NCI-H460 (cell line): ENCODE data around the gene SLC39A5. TPM values are rescaled to one million over a fixed set of nuclear protein-coding genes. Genes with fewer than 3 reads are reported as not detected.
"Not testable (repeated sequence)": the region's sequence is repeated elsewhere in the genome, so short reads cannot be mapped to it uniquely, and the experiment has no call there.

Source experiments
- DNase-seq: peaks from one replicate; pipeline ENCODE4 v3.0.0-alpha.2; 2016; ENCODE audit warnings: low read depth; ENCODE audit errors: extremely low read depth
- total RNA-seq: library from RNA; depleted of rRNA; stranded (reverse); fragments of >200 nt; shearing (Covaris generic); gene quantifications from 2 replicates; pipeline ENCODE4 v1.2.3, GENCODE V29; 2014; rRNA removed

The SLC39A5 gene
- total RNA-seq, 1 experiment from 2014 or later: not detected

DNA sequence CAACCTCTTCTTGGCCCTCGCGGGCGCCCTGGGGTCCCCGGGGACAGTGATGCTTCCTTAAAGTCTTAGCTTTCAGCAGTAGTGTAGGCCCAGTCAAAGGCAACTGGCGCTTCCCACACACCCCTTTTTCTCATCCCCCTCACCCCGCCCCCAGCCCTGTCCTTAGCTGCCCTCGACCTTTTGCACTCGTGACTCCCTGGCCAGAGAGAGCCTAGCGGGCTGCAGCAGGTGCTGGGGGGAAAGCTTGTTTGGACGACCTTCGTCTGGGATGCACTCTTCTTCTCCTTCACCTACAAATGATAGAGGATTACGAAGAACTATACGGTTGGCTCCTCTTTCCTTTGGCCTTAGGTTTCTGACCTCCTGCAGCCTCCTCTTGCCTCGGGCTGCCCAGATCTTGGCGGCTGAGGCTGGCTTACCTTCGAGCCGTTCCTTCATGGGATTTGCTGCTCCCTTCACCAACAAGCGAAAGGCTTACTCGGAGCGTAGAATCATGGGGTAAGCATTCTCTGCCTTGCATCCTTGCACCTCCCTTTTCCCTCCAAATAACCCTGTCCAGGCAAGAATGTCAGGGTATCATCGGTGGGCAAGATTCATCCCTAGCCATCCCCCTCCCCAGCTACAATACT is 37.7 kb downstream of the SLC39A5 start:
- DNase-seq: no peak

GRCh38 chr12:56271031-56271430 is 41.2 kb downstream of the SLC39A5 start:
- DNase-seq: no peak

- not testable (repeated sequence) for DNase-seq
These were observed 42.6 kb downstream of the SLC39A5 start for GRCh38 chr12:56272468-56272867.

- DNase-seq: no peak
These were observed 44.4 kb downstream of the SLC39A5 start for GRCh38 chr12:56274299-56274698.

GRCh38 chr12:56278905-56279304 is 49.1 kb downstream of the SLC39A5 start:
- DNase-seq: no peak

GRCh38 chr12:56280849-56281248 is 51.0 kb downstream of the SLC39A5 start:
- no peak for DNase-seq

GRCh38 chr12:56282030-56282429 is 52.2 kb downstream of the SLC39A5 start:
- no peak for DNase-seq

DNA sequence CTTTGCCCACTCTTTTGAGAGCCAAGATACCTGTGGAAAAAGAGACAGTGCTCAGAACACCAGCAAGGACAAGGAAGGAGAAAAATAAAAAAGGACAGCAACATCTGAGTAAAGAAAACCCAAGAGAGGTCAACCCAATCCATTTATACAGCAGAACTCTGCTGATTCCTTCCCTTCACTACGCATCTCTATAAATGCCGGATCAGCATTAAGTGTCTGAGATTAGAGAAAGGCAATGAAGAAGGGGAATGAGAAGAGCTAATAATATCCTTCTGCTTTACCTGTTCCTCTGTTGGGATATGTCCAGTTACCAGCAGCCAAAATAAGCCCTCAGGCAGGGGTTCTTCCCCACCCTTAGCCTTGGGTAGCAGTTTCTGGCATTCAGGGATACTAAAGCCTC is 52.7 kb downstream of the SLC39A5 start:
- no peak for DNase-seq

DNA sequence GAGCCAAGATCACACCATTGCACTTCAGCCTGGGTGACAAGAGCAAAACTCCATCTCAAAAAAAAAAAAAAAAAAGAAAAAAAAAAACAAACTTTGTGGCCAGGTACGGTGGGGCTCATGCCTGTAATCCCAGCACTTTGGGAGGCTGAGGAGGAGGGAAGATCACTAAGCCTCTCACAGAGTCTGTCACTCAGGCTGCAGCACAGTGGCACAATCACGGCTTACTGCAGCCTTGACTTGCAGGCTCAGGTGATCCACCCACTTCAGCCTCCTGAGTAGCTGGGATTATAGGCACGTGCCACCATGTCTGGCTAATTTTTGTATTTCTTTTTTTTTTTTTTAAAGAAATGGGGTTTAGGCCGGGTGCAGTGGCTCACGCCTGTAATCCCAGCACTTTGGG is 54.4 kb downstream of the SLC39A5 start:
- not testable (repeated sequence) for DNase-seq

GRCh38 chr12:56286044-56286830 is 56.4 kb downstream of the SLC39A5 start:
- DNase-seq: no peak

Other genes with a start within 250 kb of the SLC39A5 start
- gene SUOX, start 232.8 kb upstream of the SLC39A5 start, total RNA-seq: 9.7 and 10.4 TPM in 2 replicates
- gene IKZF4, start 209.0 kb upstream of the SLC39A5 start, total RNA-seq: 1.5 and 1.6 TPM in 2 replicates
- gene RPS26, start 188.1 kb upstream of the SLC39A5 start, total RNA-seq: 314 and 346 TPM in 2 replicates
- 0.78 and 1.1 TPM in 2 replicates for gene ERBB3, start 149.9 kb upstream of the SLC39A5 start, total RNA-seq
- gene PA2G4, start 125.5 kb upstream of the SLC39A5 start, total RNA-seq: 357 and 358 TPM in 2 replicates
- 5,100 and 5,114 TPM in 2 replicates for gene RPL41, start 113.4 kb upstream of the SLC39A5 start, total RNA-seq
- 4.8 and 5.3 TPM in 2 replicates for gene ZC3H10, start 111.8 kb upstream of the SLC39A5 start, total RNA-seq
- 93.2 and 108 TPM in 2 replicates for gene ESYT1, start 101.8 kb upstream of the SLC39A5 start, total RNA-seq
- 41.4 and 50.0 TPM in 2 replicates for gene MYL6B, start 77.5 kb upstream of the SLC39A5 start, total RNA-seq
- gene MYL6, start 71.7 kb upstream of the SLC39A5 start, total RNA-seq: 563 and 566 TPM in 2 replicates
- 26.2 and 28.9 TPM in 2 replicates for gene SMARCC2, start 40.6 kb upstream of the SLC39A5 start, total RNA-seq
- 92.7 and 102 TPM in 2 replicates for gene RNF41, start 8.1 kb upstream of the SLC39A5 start, total RNA-seq
- gene NABP2, start 5.7 kb upstream of the SLC39A5 start, total RNA-seq: 66.3 and 72.3 TPM in 2 replicates
- gene ANKRD52, start 28.3 kb downstream of the SLC39A5 start, total RNA-seq: 29.0 and 32.7 TPM in 2 replicates
- gene COQ10A, start 36.9 kb downstream of the SLC39A5 start, total RNA-seq: 13.5 and 14.2 TPM in 2 replicates
- gene CS, start 70.3 kb downstream of the SLC39A5 start, total RNA-seq: 141 and 153 TPM in 2 replicates
- 142 and 150 TPM in 2 replicates for gene CNPY2, start 85.9 kb downstream of the SLC39A5 start, total RNA-seq
- 71.1 and 73.6 TPM in 2 replicates for gene PAN2, start 103.9 kb downstream of the SLC39A5 start, total RNA-seq
- 0.17 TPM in 1 of 2 replicates, not detected in the other for gene IL23A, start 108.8 kb downstream of the SLC39A5 start, total RNA-seq
- gene STAT2, start 130.1 kb downstream of the SLC39A5 start, total RNA-seq: 20.2 and 20.6 TPM in 2 replicates
- not detected in 2 replicates for gene APOF, start 132.8 kb downstream of the SLC39A5 start, total RNA-seq
- gene TIMELESS, start 219.4 kb downstream of the SLC39A5 start, total RNA-seq: 8.6 and 17.1 TPM in 2 replicates
- not detected in 2 replicates for gene MIP, start 224.6 kb downstream of the SLC39A5 start, total RNA-seq
- gene SPRYD4, start 238.5 kb downstream of the SLC39A5 start, total RNA-seq: 1.8 and 2.5 TPM in 2 replicates